Pulmonary artery endothelial cell (primary cell): ENCODE results near the gene ZSCAN21. TPM values are rescaled to one million over a fixed set of nuclear protein-coding genes. Genes with fewer than 3 reads are reported as not detected.

Experiments used
- DNase-seq: peaks from one replicate; pipeline ENCODE4 v3.0.0-alpha.2; 2011; ENCODE audit warnings: low read depth, low spot score
- total RNA-seq: library from RNA; depleted of rRNA; stranded (reverse); fragments of >200 nt; gene quantifications from 2 replicates; pipeline ENCODE4 v1.2.3, GENCODE V29; 2014

The ZSCAN21 gene
- total RNA-seq, 1 donor from 2014 or later: 7.0 TPM

DNA sequence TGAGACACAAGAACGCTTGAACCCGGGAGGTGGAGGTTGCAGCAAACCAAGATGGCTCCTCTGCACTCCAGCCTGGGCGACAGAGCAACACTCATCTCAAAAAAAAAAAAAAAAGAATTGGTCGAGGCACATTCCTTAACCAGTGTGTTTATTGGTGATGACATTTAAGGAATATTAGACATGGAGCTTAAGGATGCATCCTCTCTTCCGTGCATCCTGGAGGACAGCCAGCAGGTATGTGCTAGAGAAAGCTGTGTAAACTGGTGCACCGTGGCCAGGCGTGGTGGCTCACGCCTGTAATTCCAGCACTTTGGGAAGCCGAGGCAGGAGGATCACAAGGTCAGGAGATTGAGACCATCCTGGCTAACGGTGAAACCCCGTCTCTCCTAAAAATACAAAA is 22.4 kb upstream of the ZSCAN21 start:
- DNase-seq: no peak

DNA sequence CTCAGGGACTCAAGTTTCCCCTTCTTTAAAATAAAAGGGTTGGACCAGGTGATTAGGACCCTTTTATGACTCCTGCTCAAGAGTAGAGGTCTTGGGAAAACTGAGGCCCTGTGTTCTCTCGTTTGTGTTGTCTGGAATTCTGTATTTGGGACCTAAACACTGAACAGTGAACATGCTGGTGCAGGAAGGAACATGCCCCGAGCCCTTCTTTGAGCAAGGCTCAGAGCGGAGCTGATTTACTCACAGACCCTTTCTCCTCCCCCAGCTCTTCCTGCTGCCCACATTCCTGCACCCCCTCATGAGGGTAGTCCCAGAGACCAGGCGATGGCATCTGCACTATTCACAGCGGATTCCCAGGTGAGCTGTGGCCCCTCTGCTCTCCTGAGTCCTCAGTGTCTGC is 20.0 kb upstream of the ZSCAN21 start:
- no peak for DNase-seq

DNA sequence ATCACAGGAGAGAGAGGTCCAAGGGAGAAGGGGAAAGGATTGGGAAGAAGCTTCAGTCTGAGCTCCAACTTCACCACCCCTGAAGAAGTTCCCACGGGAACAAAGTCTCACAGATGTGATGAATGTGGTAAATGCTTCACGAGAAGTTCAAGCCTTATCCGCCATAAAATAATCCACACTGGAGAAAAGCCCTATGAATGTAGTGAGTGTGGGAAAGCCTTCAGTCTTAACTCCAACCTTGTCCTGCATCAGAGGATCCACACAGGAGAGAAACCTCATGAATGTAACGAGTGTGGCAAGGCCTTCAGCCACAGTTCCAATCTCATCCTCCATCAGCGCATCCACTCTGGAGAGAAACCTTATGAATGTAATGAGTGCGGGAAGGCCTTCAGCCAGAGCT is 16.0 kb upstream of the ZSCAN21 start:
- no peak for DNase-seq

DNA sequence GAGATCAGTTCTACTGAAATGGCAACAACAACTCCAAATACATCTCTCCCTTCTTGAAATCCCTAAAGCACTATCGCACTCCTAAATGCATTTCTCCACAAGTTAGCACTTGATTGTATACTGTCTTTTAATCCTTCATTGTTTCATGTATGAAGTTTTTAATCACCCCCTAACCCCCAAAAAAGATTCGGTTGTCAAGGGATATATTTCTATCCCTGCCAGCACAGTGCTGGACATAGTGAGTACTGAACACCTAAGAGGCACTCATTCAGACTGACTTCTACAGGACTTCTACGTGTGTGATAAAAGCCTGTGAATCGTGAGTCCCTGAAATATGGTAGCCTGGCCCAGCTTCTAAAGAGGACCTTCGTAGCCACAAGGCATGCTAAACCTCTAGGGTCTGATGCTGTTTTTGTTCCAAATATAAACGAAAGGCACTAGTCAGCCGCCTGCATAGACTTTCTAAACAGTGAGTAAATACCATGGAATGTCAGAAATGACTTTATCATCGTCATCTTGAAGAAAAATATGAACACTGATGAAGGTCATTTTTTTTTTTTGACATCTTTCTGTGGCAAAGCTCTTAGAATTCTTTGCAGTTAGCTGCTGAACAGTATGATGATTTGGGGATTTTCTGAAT is 14.6 kb upstream of the ZSCAN21 start:
- peak; percentile 30 for DNase-seq

DNA sequence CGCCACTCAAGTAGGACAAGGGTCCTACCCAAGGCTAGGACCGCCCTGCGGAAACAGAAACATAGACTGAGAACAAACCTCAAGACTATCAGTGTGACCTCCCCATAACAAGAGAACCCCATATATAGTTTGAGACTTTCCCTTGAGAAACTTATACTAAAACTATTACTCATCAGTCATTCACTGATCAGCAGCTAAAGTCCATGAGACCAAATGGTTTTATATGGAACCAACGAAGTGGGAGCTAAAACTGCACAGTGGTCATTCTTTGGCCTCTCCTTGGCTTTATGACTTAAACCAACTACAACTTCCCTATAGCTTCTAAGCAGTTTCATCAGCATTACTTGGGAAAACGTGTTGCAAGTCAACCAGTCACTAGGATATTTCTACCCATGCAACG is 13.7 kb upstream of the ZSCAN21 start:
- DNase-seq: no peak

DNA sequence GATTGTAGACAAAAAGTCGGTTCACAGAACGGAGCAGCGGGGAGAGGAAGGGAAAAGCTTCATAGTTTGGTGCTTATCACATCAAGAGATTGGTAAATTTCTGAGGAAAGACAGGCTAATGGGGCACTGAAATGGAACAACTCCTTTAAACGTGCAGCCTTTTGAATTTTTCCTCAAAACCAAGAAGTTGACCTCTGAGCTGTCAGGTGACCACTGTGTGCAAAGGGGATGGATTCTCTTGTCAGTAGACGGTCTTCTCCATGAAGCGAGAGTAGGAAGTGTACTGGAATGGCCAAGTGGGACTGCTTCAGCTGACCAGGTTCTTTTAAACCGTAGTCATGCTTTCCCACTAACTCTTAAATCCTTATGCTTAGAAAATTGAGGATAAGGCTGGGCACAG is 11.2 kb upstream of the ZSCAN21 start:
- no peak for DNase-seq

DNA sequence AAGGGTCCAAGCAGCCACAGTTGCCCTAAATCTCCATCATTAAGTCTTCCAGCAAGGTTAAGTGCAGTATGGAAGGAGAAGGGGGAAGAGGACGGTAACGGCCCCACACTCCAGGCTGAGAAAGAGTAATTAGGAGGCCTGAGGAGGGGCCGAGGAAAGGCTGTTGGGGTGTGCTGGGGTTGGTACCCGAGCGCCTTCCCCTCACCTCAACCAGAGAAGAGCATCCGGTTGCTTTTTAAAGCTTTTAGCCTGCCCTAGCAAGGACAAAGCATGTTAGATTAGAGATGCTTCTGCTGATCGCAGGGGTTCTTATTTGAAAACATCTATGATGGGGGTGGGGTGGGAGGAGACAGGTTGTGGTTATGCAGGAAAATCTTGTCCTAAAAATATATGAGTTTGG is 9.0 kb upstream of the ZSCAN21 start:
- DNase-seq: no peak

DNA sequence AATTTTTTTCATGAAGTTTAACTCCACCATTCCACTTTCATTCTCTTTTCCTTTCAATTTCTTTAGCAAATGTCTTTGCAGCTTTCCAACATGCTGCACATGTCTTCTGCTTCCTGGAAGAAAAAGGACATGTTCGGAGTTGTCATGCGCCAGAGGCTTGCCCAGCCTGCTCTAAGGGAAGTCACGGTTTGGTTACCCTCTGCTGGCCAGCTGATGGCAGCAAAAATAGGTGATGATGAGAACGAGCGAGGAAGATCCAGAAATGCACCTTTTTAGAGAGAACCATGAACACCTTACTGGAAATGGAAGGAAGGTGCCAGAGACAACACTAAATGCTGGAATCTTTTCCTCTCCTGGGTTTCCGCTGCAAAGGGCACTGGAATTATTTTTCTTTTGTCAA is 4.9 kb upstream of the ZSCAN21 start:
- DNase-seq: no peak

DNA sequence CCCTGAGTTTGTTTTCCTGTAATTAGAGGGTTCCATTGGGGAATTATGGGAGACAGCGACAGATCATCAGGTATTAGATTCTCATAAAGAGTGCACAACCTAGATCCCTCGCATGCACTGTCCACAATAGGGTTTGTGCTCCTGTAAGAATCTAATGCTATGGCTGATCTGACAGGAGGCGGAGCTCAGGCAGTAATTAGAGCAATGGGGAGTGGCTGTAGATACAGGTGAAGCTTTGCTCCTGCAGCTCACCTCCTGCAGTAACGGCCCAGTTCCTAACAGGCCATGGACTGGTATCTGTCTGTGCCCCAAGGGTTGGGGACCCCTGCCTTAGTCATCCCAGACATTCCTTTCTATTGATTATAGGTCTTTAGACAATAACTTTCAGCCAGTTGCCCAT is 894 bp upstream of the ZSCAN21 start:
- no peak for DNase-seq

DNA sequence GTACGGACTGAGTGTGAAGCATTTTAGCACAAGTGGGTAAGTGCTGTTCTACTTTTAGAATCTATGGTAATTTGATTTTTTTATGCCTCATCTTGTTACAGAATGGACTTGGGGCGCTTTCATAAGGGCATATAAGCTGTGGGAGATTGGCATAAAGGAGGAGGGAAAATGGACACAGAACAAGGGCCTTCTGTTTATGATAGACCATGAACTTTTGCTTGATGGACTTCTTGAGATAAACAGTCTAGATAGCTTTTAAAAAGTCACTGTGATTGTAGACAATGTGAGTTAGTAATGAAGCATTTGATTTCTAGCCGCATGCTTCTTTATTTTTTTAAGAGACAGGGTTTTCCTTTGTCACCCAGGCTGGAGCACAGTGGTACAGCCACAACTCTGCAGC is 2.0 kb downstream of the ZSCAN21 start:
- no peak for DNase-seq

DNA sequence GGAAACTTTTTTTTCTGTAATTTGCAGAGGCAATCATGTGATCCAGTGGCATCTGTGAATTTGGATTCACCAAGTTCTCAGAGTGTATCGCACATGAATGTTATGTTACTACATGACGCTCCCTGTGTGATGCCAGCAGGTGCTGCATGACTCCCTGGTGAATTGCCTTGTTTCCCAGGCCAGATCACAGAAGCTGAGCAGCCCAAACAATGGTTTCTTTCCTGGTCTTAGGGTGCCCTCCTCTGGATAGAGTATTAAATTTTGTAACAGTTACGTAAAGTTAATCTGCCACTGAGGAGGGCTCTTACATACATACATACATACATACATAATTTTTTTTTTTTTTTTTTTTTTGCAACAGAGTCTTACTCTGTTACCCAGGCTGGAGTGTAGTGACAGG is 3.6 kb downstream of the ZSCAN21 start:
- peak; percentile 45 for DNase-seq

DNA sequence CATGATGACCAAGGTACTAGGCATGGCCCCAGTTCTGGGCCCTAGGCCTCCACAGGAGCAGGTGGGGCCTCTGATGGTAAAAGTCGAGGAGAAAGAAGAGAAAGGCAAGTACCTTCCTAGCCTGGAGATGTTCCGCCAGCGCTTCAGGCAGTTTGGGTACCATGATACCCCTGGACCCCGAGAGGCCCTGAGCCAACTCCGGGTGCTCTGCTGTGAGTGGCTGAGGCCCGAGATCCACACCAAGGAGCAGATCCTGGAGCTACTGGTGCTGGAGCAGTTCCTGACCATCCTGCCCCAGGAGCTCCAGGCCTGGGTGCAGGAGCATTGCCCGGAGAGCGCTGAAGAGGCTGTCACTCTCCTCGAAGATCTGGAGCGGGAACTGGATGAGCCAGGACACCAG is 7.4 kb downstream of the ZSCAN21 start:
- no peak for DNase-seq

DNA sequence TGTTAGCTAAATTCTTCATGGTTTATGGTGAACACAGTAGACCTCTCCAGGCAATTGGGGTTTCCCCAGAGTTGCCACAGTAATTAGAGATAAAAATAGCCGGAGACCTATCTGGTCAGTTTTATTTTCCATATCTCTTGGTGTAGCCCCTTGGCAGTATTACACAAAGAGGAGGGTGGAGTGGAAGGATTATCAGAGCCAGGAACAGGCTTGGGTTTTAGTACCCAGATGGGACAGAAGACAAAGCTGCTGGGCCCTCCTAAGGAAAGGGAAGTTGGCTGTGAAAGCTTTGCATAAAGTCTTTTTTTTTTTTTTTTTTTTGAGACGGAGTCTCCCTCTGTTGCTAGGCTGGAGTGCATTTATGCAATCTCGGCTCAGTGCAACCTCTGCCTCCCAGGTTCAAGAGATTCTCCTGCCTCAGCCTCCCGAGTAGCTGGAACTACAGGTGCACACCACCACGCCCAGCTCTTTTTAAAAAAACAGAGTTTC is 9.7 kb downstream of the ZSCAN21 start:
- no peak for DNase-seq

DNA sequence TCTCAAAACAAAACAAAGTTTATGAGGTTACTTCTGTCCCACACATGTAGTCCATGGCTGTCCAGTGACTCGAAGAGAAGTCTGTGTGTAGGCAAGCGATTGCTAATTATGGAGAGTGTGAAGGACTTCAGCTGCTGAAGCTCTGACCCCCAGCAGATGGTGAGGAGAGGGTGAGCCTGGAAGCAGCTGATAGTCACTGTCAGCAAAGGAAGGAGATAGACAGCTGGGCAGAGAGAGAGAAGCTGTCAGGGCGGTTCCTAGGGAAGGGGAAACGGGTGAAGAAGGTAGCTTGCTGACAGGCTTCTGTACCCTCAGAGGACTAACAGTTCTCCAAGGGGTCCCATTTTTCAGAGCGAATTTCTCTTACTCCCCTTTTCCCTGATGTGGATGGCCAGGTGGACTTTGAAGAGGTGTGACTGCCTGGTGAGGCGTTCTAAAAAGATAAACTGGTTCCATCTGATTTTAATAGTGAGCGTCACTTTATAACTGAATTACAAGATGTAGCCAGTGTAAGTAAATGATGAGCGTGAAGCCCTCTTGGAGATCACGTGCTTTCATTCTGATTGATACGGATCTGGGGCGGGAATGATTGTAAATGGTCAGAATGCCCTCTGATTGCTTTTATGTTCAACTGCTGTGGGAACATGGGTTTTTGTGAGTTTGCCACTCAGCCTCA is 12.1 kb downstream of the ZSCAN21 start:
- no peak for DNase-seq

DNA sequence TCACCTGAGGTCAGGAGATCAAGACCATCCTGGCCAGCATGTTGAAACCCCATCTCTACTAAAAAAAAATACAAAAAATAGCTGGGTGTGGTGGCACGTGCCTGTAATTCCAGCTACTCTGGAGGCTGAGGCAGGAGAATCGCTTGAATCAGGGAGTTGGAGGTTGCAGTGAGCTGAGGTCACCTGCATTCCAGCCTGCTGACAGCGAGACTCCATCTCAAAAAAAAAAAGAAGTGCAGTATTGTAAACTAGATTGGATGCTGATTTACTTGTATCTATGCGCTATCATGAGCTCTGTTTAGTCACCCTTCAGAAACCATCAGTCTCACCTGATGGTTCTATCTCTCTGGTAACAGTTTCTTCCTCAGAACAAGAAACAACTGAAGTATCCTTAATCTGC is 13.8 kb downstream of the ZSCAN21 start:
- no peak for DNase-seq

DNA sequence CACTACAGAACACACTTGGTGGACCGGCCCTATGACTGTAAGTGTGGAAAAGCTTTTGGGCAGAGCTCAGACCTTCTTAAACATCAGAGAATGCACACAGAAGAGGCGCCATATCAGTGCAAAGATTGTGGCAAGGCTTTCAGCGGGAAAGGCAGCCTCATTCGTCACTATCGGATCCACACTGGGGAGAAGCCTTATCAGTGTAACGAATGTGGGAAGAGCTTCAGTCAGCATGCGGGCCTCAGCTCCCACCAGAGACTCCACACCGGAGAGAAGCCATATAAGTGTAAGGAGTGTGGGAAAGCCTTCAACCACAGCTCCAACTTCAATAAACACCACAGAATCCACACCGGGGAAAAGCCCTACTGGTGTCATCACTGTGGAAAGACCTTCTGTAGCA is 14.6 kb downstream of the ZSCAN21 start:
- DNase-seq: no peak

DNA sequence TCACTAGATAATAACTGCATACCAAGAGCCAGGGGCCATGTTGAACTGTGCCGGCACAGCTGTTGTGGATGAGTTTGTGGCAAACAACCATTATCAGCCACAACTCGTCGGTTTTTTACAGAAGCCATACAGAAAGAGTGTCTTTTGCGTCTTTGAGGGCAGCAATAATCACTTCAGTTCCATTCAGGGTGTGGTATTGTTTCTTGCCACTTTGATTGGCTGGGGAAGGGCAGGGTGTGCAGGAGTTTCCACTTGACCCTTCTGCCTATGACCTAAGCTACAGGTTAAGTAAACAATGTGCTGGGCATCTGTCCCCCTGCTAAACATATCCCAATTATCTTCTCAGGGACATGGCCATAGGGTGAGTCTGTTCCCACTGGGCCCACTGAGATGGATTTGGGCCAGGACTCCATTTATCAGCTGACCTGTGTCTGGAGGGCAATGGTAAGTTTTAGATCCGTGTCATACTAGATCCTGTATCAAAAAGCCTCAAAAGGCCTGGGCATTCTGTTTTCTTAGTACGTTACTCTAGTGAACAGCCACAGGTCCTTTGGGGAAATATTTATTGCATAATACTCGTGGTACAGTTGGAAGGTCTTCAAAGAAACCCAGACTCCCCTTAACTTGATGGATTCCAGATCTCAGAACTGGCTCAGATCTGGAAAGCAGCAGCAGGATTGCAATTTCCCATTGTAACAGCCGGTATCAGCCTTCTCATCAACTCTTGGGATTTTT is 16.0 kb downstream of the ZSCAN21 start:
- DNase-seq: no peak

DNA sequence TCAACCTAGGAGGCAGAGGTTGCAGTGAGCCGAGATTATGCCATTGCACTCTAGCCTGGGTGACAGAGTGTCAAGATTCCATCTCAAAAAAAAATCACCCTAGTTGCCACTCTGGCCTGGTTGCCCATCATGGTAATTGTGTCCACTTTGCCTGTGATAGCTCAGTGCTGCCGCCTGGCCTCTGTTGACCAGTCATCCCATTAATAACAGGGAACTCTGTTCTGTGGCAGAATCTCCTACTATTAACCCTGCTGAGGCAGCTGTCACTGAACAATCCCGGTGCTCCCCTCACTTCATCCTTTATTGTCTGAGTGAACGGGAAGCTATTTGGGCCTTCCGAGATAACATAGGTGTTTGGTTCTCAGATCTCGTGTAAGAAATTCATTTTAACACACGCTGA is 17.4 kb downstream of the ZSCAN21 start:
- DNase-seq: no peak

DNA sequence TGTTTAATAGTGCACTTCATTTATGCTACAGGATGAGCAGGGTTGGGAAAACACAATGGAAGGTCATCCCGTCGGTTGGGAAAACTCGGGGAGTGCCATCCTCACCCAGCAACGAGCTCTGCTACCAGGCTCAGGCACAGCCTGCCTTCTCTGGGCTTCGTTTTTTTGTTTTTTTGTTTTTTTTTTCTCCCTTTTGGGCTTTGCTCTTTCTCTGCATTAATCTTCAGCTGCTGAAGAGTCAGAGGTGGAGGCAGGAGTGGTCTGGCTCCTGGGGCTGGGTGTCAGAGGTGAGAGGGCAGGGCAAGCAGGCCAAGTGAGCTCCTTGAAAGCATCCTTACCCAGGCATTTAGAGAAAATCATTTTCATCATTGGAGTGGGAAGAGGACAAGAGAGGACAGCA is 20.4 kb downstream of the ZSCAN21 start:
- no peak for DNase-seq

DNA sequence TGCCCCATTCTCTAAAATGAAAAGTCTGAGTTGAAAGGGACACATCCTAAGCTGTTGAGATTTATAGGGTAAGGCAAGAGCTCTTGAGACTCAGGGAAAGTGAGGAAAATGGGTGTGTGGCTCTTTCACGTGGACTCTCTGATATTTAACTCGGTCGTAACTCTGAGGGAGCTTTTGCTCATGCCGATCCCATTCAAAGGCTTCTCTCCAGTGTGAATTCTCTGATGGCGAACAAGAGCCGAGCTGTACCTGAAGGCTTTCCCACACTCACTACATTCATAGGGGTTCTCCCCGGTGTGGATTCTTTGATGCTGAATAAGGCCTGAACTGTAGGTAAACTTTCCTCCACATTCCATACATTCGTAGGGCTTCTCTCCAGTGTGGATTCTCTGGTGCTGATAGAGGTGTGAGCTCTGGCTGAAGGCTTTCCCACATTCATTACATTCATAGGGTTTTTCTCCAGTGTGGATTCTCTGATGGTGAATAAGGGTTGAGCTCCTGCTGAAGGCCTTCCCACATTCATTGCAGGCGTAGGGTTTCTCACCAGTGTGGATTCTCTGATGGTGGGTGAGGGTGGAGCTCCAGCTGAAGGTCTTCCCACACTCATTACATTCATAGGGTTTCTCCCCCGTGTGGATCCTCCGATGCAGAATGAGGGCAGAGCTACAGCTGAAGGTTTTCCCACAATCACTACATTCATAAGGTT is 21.6 kb downstream of the ZSCAN21 start:
- no peak for DNase-seq

DNA sequence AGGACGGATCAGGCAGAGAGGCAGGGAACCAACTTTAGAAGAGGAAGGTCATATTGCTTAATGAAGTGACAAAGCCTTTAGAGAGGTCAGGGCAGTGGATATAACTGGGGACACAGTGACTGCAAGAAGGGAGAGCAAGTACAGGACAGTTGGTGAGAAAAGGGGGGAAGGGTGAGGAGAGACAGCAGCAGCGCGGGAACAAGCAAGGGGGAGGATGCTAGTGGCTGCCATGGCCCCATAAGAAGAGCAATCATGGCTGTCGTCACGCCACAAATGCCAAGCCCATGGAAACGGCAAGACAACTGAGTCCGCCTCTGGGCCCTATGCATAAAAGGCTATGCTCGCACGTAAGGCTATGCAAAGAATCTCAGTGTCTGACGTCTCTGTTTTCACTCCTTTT is 22.9 kb downstream of the ZSCAN21 start:
- no peak for DNase-seq

DNA sequence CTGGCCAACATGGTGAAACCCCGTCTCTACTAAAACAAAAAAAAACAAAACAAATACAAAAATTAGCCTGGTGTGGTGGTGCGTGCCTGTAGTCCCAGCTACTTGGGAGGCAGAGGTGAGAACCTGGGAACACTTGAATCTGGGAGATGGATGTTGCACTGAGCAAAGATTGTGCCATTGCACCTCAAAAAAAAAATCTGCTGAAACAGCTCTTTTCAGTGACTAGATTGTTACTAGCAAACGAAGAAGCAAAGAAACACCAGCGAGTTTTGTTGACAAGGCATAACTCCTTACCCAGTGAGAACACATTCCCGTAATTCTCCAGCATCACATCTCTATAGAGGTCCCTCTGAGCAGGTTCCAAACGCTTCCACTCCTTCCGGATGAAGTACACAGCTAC is 25.3 kb downstream of the ZSCAN21 start:
- no peak for DNase-seq
